Amygdala (tissue), 56 donors: ENCODE data around the gene ZC3H7B.
A peak's percentile ranks its signal among the peaks of the same experiment; 100 is the strongest.
"Not testable (repeated sequence)": the region's sequence is repeated elsewhere in the genome, so short reads cannot be mapped to it uniquely, and the experiment has no call there.

Experiments used
- DNase-seq, 56 donors: peaks; one replicate each; lab custom pipeline; 2025; lab: John Stamatoyannopoulos, UW

ZC3H7B gene

GRCh38 chr22:41285441-41285819, 15.9 kb upstream of the ZC3H7B start:
- peak in 42 of 56 donors; percentile 20 to 77 (median 49) for DNase-seq

GRCh38 chr22:41285820-41286638, 15.3 kb upstream of the ZC3H7B start, which contains the start of gene RANGAP1:
TSS of gene RANGAP1 (minus strand) at chr22:41286187. CDS start at chr22:41281044, 5,143 bp downstream.
- peak; percentile 76 to 99 (median 98) for DNase-seq

GRCh38 chr22:41286639-41287091, 14.7 kb upstream of the ZC3H7B start:
- peak in 8 of 56 donors; percentile 40 to 66 (median 56) for DNase-seq

GRCh38 chr22:41288245-41288946, 12.9 kb upstream of the ZC3H7B start:
- DNase-seq: no peak

- no peak for DNase-seq
Observed at GRCh38 chr22:41289671-41290070, 11.7 kb upstream of the ZC3H7B start.

GRCh38 chr22:41290262-41291221, 10.8 kb upstream of the ZC3H7B start:
- DNase-seq: no peak

GRCh38 chr22:41294816-41295215, 6.5 kb upstream of the ZC3H7B start:
- not testable (repeated sequence) for DNase-seq

GRCh38 chr22:41296826-41297667, 4.3 kb upstream of the ZC3H7B start:
- DNase-seq: no peak

GRCh38 chr22:41300661-41301060, 664 bp upstream of the ZC3H7B start:
- DNase-seq: no peak

GRCh38 chr22:41302021-41302767, 869 bp downstream of the ZC3H7B start:
- DNase-seq: peak in 6 of 56 donors; percentile 19 to 41 (median 30)

- DNase-seq: peak in 1 of 56 donors; percentile 46
Observed at GRCh38 chr22:41302811-41303210, 1.5 kb downstream of the ZC3H7B start.

GRCh38 chr22:41305646-41306045, 4.3 kb downstream of the ZC3H7B start:
- DNase-seq: peak in 5 of 56 donors; percentile 7 to 35 (median 11)

- no peak for DNase-seq
Observed at GRCh38 chr22:41308054-41308453, 6.7 kb downstream of the ZC3H7B start.

- no peak for DNase-seq
Observed at GRCh38 chr22:41308544-41308947, 7.2 kb downstream of the ZC3H7B start.

GRCh38 chr22:41310336-41310735, 9.0 kb downstream of the ZC3H7B start:
- DNase-seq: no peak

GRCh38 chr22:41311487-41311886, 10.2 kb downstream of the ZC3H7B start:
- no peak for DNase-seq

- DNase-seq: no peak
Observed at GRCh38 chr22:41314821-41315220, 13.5 kb downstream of the ZC3H7B start.

GRCh38 chr22:41315586-41315985, 14.3 kb downstream of the ZC3H7B start:
- DNase-seq: no peak
